IMR-90 (cell line): ENCODE results near the gene RAB40C. TPM values are rescaled to one million over a fixed set of nuclear protein-coding genes. Genes with fewer than 3 reads are reported as not detected.

Experiments
- ATAC-seq: fragments of 200-7000 bp; cut with Tn5 transposase; 2 replicates; pipeline ENCODE4 v1.9.1; 2020; ENCODE audit warnings: low read depth, mild to moderate bottlenecking, moderate library complexity
- BruUV-seq: library from RNA; stranded (reverse); fragments of 400-500 nt; replicated peaks from 2 replicates; lab custom pipeline; 2021; lab: Mats Ljungman, UMichigan
- CTCF ChIA-PET: fragments of 300-600 bp; formaldehyde crosslinking; extraction: SDS; loops from one replicate; lab custom pipeline; 2021; ENCODE audit warnings: antibody characterized with exemption; lab: Yijun Ruan, JAX
- POLR2A ChIA-PET: fragments of 300-600 bp; sonication (Branson Sonifier 250); formaldehyde crosslinking; loops from one replicate; lab custom pipeline; 2022; ENCODE audit warnings: antibody characterized with exemption; ENCODE audit not compliant: unreplicated experiment; lab: Charles Lee
- DNase-seq: peaks from one replicate; pipeline ENCODE4 v3.0.0; 2013
- H2AFZ ChIP-seq: replicated peaks from 2 replicates; pipeline ENCODE3; 2013; ENCODE audit warnings: low read length, mild to moderate bottlenecking; ENCODE audit not compliant: poor library complexity
- H2AK5ac ChIP-seq: 2 replicates; pipeline ENCODE4 v1.6.1; 2013; ENCODE audit warnings: low read depth, low read length, inconsistent platforms
- H2AK9ac ChIP-seq: replicated peaks from 2 replicates; pipeline ENCODE3; 2013; ENCODE audit warnings: mild to moderate bottlenecking, low read depth, low read length, moderate library complexity; ENCODE audit not compliant: poor library complexity
- H2BK120ac ChIP-seq: 2 replicates; pipeline ENCODE4 v1.6.1; 2013; ENCODE audit warnings: low read depth, low read length, inconsistent platforms
- H2BK15ac ChIP-seq: 3 replicates; pipeline ENCODE4 v1.6.1; 2013; ENCODE audit warnings: low read depth, low read length, inconsistent platforms
- H2BK20ac ChIP-seq: 2 replicates; pipeline ENCODE4 v1.6.1; 2013; ENCODE audit warnings: low read depth, mild to moderate bottlenecking, inconsistent platforms, low read length, moderate library complexity
- H2BK5ac ChIP-seq: 2 replicates; pipeline ENCODE4 v1.6.1; 2013; ENCODE audit warnings: mild to moderate bottlenecking, low read depth, low read length, inconsistent platforms; ENCODE audit not compliant: poor library complexity, severe bottlenecking
- H3K14ac ChIP-seq: replicated peaks from 2 replicates; pipeline ENCODE4 v1.6.1; 2013; ENCODE audit warnings: low read depth, low read length, inconsistent platforms
- H3K18ac ChIP-seq: 2 replicates; pipeline ENCODE4 v1.6.1; 2013; ENCODE audit warnings: low read depth, low read length, control low read depth
- H3K23ac ChIP-seq: 2 replicates; pipeline ENCODE4 v1.6.1; 2013; ENCODE audit warnings: low read depth, low read length, inconsistent platforms
- H3K27ac ChIP-seq: 2 replicates; pipeline ENCODE4 v1.5.1; 2013; ENCODE audit warnings: mild to moderate bottlenecking, control low read depth, low read length; ENCODE audit not compliant: insufficient read depth
- H3K27me3 ChIP-seq: 2 replicates; pipeline ENCODE4 v1.6.1; 2013; ENCODE audit warnings: low read length; ENCODE audit not compliant: control insufficient read depth, insufficient read depth
- H3K36me3 ChIP-seq: 2 replicates; pipeline ENCODE4 v1.6.1; 2013; ENCODE audit warnings: low read length, mixed read lengths; ENCODE audit not compliant: control insufficient read depth, insufficient read depth
- H3K4ac ChIP-seq: 2 replicates; pipeline ENCODE4 v1.6.1; 2013; ENCODE audit warnings: low read depth, low read length, inconsistent platforms
- H3K4me1 ChIP-seq: 2 replicates; pipeline ENCODE4 v1.6.1; 2013; ENCODE audit warnings: low read length, mixed read lengths; ENCODE audit not compliant: control insufficient read depth, insufficient read depth
- H3K4me2 ChIP-seq: 2 replicates; pipeline ENCODE4 v1.6.1; 2013; ENCODE audit warnings: low read depth, mild to moderate bottlenecking, control low read depth, low read length, moderate library complexity
- H3K4me3 ChIP-seq: 2 replicates; pipeline ENCODE4 v1.5.1; 2013; ENCODE audit warnings: low read depth, mild to moderate bottlenecking, control low read depth, low read length, moderate library complexity; ENCODE audit not compliant: insufficient read depth
- H3K56ac ChIP-seq: 2 replicates; pipeline ENCODE4 v1.6.1; 2013; ENCODE audit warnings: low read length, inconsistent platforms; ENCODE audit not compliant: insufficient read depth; ENCODE audit errors: extremely low read depth
- H3K79me1 ChIP-seq, 2 experiments: 2 replicates each; pipeline ENCODE4 v1.6.1; 2013; ENCODE audit warnings: low read length in 2 of 2, inconsistent platforms in 1 of 2, low read depth in 1 of 2
- H3K9ac ChIP-seq: 2 replicates; pipeline ENCODE4 v1.6.1; 2013; ENCODE audit warnings: low read depth, low read length, control low read depth
- H3K9me1 ChIP-seq: 2 replicates; pipeline ENCODE4 v1.6.1; 2013; ENCODE audit warnings: low read length, inconsistent platforms; ENCODE audit not compliant: insufficient read depth
- H3K9me3 ChIP-seq: 2 replicates; pipeline ENCODE4 v1.6.1; 2013; ENCODE audit warnings: low read length; ENCODE audit not compliant: control insufficient read depth, insufficient read depth
- H4K20me1 ChIP-seq: 2 replicates; pipeline ENCODE4 v1.6.1; 2013; ENCODE audit warnings: low read length, inconsistent platforms; ENCODE audit not compliant: insufficient read depth
- H4K5ac ChIP-seq: 2 replicates; pipeline ENCODE4 v1.6.1; 2013; ENCODE audit warnings: mild to moderate bottlenecking, low read depth, low read length, control low read depth
- H4K8ac ChIP-seq, 2 experiments: 2 replicates each; pipeline ENCODE4 v1.6.1; 2013; ENCODE audit warnings: low read depth in 2 of 2, low read length in 2 of 2, control low read depth in 1 of 2, inconsistent platforms in 1 of 2
- H4K91ac ChIP-seq: 2 replicates; pipeline ENCODE4 v1.6.1; 2013; ENCODE audit warnings: low read depth, low read length, inconsistent platforms; ENCODE audit not compliant: insufficient read depth
- CEBPB ChIP-seq: IDR thresholded peaks from 2 replicates; pipeline ENCODE4 v1.6.1; 2012; ENCODE audit warnings: low read depth, low read length, improper control_type of control experiment
- MXI1 ChIP-seq: IDR thresholded peaks from 2 replicates; pipeline ENCODE4 v1.6.1; 2012; ENCODE audit warnings: low read depth, mild to moderate bottlenecking, low read length, moderate library complexity, borderline replicate concordance
- WGBS, 2 experiments: methylation state at CpG; one replicate each; pipeline versions ENCODE4 v1.1.5 to v1.1.7; 2013; ENCODE audit warnings: missing lambda C conversion rate in 2 of 2; ENCODE audit not compliant: insufficient read length in 1 of 2; ENCODE audit errors: extremely low coverage in 2 of 2; 5-methylcytosine and 5-hydroxymethylcytosine counted together
- dilution Hi-C: fragments of 300-500 bp; cut with HindIII; formaldehyde crosslinking; loops from one replicate; pipeline ENCODE4 v1.14.3; 2018; ENCODE audit warnings: low sequenced_read_pairs; ENCODE audit not compliant: unreplicated experiment
- in situ Hi-C: fragments of 300-500 bp; cut with MboI; formaldehyde crosslinking; loops from 3 replicates; pipeline ENCODE4 v1.14.3; 2019; ENCODE audit warnings: low sequenced_read_pairs, inconsistent platforms, mixed read lengths
- intact Hi-C: fragments of 100-400 bp; cut with micrococcal nuclease; formaldehyde crosslinking; loops from 2 replicates; pipeline ENCODE4 v1.10.0; 2022
- polyA plus RNA-seq, 3 experiments: library from polyadenylated mRNA; depleted of rRNA; stranded (reverse); fragments of >200 nt; gene quantifications; 2 replicates each; pipeline ENCODE4 v1.2.3, GENCODE V29; 2012; ENCODE audit warnings: low replicate concordance in 1 of 3
- total RNA-seq: library from RNA; depleted of rRNA; stranded (reverse); fragments of >200 nt; gene quantifications from 2 replicates; pipeline ENCODE4 v1.2.3, GENCODE V29; 2012

Gene RAB40C
- total and polyA plus RNA-seq, 2 of the 4 experiments (the other 2 are of a cell fraction), result 6.8 to 13.7 TPM

GRCh38 chr16:631808-632358, 42.0 kb downstream of the RAB40C start:
- DNase-seq, result no peak
- no peak overlapping the region for H3K14ac ChIP-seq
- no peaks in the 10 kb centered on the region for H3K9me1 ChIP-seq
- no peak overlapping the region for H2BK5ac ChIP-seq
- in situ Hi-C loops, result no loop called here
- H3K23ac ChIP-seq, result no peak overlapping the region
- no peak overlapping the region for H3K56ac ChIP-seq
- dilution Hi-C loops, result no loop called here
- peaks cover 27% of the 10 kb centered on the region for H3K4me1 ChIP-seq
- H3K27ac ChIP-seq, result no peak overlapping the region
- H3K18ac ChIP-seq, result no peak overlapping the region
- H3K4me2 ChIP-seq, result no peak overlapping the region
- H3K36me3 ChIP-seq, result peaks cover 12% of the 10 kb centered on the region; the same call in 1 of the 2 replicates
- H3K4ac ChIP-seq, result no peak overlapping the region
- POLR2A ChIA-PET, result no interaction called here
- H2BK20ac ChIP-seq, result no peak overlapping the region
- BruUV-seq, result no TSS peak
- H4K5ac ChIP-seq, result no peak overlapping the region
- H3K9me3 ChIP-seq, result no peaks in the 10 kb centered on the region
- no peaks in the 10 kb centered on the region for H3K27me3 ChIP-seq
- H2BK120ac ChIP-seq, result no peak overlapping the region
- ATAC-seq, result no peak
- H2AK5ac ChIP-seq, result no peak overlapping the region
- no peak for TF ChIP-seq MXI1
- TF ChIP-seq CEBPB, result no peak
- intact Hi-C loops, result no loop called here
- H4K91ac ChIP-seq, result no peak overlapping the region
- CTCF ChIA-PET, result no interaction called here
- no peak overlapping the region for H3K9ac ChIP-seq
- peaks cover 8% of the 10 kb centered on the region for H4K20me1 ChIP-seq
- H4K8ac ChIP-seq, result no peak overlapping the region
- WGBS, 2 experiments, result 41% methylated on average over 2 of the region's 9 CpGs; no CpG with 5 or more reads in 1 of the 2 experiments
- peak overlapping the region; percentile 55 for H2AK9ac ChIP-seq
- H2AFZ ChIP-seq, result no peak overlapping the region
- H3K79me1 ChIP-seq, result peaks cover 0 to 24% of the 10 kb centered on the region in 2 experiments; a peak in 2 of 4 replicates
- no peak overlapping the region for H2BK15ac ChIP-seq
- H3K4me3 ChIP-seq, result no peak overlapping the region
